Putamen (tissue), 1 donor: Measurements from ENCODE around the gene PPP3CB.

Experiments used
- DNase-seq: peaks from one replicate; pipeline ENCODE4 v3.0.0-alpha.2; 2016; ENCODE audit warnings: low spot score

Gene PPP3CB

DNA sequence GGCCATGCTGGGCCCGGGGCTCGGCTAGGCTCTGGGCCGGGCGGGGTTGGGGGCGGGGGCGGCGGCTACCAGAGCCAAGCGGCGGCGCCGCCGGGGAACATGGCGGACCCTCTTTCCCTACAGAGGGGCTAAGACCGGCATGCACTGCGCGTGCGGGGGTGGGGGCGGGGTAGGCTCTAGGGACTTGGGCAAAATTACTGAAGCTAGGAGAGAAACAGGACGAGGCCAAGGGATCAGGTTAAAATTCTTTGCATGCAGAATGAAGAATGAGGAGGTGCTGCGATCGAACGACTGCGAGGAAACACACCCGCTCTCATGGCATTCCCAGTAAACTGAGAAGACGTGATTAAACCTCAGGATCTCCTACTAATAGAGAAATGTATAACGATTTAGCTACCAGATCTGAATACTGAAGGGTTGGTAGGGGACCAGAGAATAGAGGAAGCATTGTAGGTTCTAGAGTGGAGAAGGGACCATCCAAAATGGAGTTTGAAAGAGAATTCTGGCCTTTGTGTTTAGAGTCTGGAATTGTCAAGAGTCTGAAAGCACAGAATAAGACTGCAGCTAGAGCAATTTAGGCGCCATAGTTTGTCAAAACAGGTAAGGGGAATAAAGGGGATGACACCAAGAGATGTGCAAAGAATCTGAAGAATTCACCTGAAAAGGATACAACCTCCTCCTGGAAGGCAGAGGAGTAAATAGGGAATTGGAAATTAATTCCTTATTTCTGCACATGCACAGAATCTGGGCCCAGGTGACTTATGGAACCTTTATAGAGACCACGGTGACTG lies at the start of gene PPP3CB:
PPP3CB (minus strand) TSS at position 141 of the 791 bp plus-strand sequence; CDS start at position 6, 135 bp downstream.
- peak; percentile 90 for DNase-seq

DNA sequence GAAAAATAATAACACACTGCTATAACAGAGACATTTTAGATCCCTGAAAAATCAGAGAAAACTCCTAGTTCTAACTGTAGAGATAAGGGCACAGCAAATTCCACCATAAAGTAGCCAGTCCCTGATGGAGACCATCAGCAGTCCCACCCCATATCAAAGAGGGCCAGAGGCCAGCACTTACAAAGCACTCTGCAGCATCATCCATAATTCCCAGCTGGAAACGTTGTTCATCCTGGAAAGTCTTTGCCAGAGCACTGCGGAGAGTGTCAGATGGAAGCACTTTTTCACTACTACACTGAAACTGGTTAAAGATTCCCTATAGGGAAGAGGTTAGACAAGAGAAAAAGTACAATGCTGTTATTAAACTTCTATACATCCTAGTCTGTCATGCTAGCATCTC lies 49.5 kb upstream of the PPP3CB start:
- no peak for DNase-seq

DNA sequence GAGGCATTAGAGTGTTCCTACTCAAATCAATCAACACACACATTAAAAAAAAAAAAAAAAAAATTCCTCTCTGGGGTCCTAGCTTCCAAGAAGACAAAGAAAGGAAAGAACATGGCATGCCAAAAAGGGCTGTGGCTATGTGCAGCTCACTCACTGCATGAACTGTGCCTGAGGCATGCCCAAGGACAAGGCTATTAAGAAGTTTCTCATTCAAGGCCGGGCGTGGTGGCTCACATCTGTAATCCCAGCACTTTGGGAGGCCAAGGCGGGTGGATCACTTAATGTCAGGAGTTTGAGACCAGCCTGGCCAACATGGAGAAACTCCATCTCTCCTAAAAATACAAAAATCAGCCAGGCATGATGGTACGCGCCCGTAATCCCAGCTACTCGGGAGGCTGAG lies 41.9 kb upstream of the PPP3CB start:
- DNase-seq: no peak

DNA sequence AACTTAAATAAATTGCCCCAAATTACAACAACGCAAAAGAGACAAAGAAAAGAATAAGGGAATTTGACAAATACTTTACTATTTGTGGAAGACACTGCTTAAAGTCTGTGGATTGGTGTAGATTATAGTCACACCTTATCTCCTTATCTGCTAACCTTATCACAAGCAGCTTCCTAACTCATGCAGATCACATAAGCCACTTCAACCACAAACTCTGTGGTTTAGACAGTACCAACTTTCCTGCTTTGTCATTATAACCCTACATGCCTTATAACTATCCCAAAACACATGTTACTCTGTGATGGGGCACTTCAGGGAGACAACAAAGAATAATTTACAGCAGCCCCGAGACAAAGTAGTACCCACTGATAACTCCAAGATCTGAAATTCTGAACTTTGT lies 41.5 kb upstream of the PPP3CB start:
- DNase-seq: no peak

DNA sequence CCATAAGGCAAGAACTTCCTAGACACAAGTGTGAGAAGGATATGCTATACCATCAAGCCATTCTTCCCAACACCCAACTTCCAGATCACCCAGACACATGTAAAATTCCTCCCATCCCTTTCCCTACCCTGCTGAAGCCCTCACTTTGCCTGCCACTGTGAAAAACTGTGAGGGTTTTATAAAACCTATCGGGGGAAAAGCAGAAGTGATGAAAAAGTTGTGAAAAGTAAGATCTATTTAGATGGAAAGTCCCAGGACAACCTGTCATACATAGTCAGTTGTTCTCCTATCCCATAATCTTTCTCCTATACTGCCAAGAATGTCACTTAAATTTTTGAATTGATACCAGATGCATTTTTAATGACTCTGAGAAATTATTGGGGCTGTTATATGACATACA lies 39.0 kb upstream of the PPP3CB start:
- DNase-seq: no peak

DNA sequence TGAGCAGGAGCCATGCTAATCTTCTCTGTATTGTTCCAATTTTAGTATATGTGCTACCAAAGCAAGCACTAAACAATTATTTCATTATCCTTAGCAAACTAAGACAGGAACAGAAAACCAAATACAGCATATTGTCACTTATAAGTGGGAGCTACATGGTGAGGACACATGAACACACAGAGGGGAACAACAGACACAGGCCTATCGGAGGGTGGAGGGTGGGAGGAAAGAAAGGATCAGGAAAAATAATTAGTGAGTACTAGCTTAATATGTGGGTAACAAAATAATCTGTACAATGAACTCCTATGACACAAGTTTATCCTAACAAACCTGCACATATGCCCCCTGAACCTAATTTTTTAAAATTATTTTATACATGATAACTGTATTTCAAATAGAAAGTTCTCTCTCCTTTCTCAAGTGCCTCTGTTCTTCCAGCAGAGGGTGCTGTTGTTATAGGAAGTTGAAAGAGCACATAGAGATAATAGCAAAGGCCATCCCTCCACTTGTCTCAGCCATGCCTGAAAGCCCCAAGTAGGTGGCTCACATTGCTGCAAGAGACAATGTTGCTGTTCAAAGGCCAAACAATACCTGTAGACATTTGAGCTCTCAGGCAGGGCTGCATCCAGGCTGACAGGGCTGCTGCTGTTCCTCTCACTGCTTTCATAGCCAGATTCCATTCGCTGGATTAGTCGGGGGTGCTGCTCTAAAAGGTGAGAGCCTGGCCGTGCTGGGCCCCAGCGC lies 33.4 kb upstream of the PPP3CB start:
- peak; percentile 65 for DNase-seq

DNA sequence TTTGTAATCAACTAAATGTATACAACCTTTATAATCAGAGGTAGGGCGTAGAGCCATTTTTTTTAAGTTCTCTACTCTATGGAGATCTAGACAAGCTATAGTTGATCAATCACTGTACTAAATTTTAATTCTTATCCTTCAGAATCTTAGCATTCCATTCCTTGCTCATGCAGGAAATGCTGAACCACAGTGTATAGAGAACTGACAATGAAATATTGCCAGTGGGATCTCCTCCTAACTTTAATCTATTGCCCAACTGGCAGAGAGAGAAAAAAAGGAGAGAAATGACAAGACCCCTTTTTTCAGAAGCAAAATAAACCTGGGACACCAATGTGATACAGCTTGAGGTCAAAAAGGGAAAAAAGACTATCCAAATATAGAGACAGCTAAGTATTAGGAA lies 26.4 kb upstream of the PPP3CB start:
- DNase-seq: no peak

DNA sequence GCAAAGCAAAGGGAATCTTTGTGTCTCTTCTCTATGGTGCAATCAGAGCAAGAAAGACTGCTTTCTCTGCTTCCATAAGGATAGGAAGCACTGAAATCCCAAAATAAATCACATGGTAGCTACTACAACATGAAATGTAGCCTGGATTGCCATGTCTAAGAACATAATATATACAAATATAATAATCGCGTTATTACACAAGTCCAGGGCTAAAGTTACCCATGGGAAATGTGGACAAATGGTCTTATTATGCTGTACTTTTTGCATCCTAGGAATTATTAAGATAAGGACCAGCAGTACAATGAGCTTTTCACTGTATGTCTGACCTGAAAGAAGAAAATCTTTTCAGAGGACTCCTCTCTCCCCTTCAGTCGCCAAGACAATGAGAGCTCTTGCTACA lies 23.5 kb upstream of the PPP3CB start:
- no peak for DNase-seq

DNA sequence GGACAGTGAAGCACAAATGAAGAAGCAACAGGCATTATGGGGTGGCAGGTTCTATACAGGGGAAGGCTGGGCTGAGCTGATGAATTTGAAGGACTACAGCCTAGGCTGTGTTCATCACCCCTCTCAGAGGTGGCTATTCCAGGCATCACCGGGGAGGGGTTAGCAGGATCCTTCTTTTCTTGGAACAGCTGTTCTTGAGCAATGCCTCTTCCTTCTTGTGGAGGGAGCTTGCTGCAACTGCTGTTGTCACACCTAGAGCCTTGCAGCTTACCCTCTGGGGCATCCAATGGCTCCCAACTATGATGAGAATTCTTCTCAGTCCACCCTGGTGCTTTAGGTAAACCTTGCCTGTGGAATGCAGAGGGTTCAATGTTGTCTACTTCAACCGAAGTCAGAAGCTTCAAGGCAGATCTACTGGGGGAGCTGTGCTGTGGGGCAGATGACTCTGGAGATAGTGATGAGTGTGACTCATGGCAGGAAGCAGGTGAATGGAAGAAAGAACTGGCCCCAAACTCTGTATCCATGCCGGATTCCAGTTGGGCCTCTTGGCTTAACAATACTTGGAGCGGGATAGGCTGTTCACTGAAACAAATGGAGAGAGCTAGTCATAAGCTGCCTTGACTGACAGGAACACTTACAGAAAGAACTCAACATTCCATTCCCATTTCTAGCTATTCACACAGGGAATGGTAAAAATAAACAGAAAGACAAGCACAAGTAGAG lies 21.5 kb upstream of the PPP3CB start:
- no peak for DNase-seq

DNA sequence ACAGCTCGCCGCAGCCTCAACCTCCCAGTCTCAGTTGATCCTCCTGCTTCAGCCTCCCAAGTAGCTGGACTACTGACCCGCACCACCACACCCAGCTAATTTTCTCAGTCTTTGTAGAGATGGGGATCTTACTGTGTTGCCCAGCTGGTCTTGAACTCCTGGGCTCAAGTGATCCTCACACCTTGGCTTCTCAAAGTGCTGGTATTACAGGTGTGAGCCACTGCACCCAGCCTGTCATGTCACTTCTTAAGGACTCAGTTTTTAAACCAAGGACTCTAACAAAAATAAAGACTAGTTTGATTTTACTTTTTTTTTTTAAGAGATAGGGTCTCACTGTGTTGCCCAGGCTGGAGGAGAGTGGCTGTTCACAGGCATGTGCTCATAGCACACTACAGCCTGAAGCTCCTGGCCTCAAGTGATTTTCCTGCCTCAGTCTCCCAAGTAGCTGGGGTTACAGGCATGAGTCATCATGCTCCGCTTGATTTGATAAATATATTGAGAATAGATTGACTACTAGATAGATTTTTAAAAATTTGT lies 16.5 kb upstream of the PPP3CB start:
- no peak for DNase-seq

DNA sequence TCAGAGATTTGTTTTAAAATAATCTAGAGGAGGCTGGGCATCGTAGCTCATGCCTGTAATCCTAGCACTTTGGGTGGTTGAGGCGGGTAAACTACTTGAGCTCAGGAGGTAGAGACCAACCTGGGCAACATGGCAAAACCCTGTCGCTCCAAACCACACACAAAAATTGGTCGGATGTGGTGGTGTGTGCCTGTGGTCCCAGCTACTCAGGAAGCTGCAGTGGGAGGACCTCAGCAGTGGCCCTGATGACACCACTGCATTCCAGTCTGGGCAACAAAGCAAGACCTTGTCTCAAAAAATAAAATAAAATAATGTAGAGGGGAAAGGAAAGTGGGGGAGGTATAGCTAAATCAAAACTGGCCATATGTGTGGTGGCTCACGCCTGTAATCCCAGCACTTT lies 13.9 kb upstream of the PPP3CB start:
- DNase-seq: no peak

DNA sequence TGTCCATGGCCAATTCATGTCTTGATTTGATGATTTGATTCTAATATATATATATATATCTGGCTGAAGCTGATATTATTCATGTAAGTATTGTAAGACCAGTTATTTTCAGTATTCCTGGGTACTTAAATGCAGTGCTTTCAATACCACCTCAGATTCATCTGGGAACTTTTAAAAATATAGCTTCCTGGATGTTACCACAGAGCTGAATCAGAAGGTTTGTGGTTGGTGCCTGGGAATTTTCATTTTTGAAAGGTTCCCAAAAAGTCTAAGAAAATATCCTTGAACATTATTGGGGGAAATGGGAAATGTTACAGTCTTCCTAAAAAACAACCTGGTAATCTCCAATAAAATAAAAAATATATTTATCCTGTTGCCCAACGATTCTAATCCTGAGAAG lies 10.7 kb upstream of the PPP3CB start:
- no peak for DNase-seq

DNA sequence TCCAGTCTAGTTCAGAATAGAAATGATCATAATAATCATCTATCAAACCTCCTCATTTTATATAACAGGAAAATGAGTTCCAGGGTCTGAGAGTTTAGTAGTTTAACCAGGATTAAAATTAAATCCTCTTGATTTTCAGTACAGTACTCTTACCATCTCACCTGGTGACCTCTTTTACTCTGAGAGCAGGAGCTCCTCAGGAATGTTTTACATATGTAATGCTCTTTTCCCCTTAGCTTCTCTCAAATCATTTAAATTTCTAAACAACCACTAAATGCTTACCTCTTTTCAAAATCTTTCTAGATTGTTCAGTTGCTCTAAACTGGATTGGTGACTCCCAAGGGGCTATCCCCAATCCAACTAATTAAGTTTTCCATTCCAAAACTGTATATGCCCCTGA lies 10.2 kb upstream of the PPP3CB start:
- DNase-seq: no peak

DNA sequence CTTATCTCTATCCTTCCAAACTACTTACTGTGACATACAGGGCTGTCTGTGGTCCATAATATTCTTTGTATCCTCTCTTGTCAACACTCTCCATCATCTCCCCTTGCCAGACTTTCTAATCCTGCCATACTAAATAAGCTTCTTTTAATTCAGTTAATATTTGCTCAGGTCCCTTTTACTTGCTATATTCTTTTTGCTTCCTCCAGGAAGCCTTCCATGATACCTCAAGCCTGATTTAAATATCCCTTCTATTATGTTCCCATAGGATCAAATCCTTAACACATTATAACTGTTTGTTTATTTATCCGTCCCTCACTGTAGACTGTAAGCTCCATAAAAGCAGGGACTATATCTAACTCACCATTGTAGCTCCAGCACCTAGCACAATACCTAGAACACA lies 7.2 kb upstream of the PPP3CB start:
- no peak for DNase-seq

DNA sequence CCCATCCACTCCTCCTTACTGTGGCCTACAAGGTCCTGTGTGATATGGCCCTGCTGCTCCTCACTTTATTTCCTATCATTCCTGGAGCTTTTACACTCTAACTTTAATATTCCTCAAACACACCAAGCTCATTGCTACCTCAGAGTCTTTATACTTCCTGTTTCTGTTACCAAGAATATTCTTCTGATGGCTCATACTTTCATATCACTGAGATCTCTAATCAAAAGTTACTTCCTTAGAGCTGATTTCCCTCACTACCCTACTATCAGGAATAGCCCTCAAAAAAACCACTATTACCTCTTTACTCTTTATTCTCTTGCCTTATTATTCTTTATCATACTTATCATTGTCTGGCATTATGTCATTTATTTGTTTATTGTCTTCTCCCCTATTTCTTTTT lies 5.8 kb upstream of the PPP3CB start:
- DNase-seq: no peak

DNA sequence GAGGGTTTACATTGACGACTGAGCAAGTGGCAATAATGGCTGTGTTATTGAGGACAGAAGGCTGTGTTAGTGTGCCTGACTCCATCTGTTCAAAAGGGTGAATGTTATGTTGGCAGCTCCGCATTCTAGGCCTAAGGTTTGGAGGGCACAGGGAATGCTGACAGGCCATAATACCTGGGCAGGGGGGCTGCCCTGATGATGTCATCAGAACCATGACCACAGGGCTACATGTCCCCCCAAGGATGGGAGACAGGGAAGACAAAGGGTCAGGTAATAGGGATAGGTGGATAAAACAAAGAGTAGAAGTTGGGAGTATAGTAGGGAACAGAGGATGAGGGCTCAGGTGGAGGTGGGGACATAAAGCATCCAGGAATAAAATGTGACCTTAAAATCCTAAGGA lies 1.8 kb upstream of the PPP3CB start:
- no peak for DNase-seq

DNA sequence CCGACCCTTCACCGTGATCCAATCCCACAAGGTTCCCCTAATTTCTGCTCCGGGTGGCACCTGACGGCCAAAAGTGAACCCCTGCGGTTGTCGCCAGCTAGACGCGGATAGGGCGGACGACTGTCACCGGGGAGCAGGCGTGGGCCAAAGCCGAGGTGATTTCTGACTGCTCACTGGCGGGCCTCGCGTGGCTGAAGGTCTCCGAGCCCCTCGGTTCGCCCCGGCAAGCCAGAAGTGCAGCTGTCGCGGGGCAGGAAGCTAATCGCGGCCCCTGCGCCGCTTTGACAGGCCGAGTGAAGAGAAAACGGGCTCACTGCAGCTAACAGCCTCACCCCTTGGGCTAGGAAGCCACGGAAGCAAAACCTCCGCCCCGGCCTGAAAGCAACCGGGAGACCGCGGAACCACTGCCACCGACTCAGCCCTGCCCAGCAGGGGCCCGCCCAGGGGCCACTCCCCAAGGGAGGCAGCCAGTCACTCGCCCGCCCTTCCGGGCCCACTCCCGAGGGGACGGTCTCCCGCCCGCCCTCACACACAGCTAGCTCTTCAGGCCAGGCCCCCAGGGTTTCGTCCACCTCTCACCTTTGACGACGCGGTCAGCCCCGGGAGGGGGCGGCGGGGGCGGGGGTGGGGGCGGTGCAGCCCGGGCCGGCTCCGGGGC lies 469 bp downstream of the PPP3CB start:
- DNase-seq: peak; percentile 79

DNA sequence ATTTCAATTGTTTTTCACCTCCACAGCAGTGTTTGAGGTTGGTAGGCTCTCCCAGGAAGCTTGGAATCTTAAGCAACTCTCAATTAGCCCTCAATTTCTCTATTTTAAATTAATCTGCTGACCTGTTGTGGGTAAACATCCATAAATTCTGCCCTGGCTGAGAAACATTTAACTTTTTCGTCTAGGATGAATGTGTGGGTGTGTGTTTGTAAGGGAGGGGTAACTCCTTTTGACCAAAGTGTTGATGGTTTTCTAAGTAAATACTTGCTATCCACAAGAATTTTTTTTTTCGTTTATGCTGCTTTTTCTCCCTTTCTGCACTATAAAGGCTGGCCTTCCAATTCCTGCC lies 973 bp downstream of the PPP3CB start:
- no peak for DNase-seq

DNA sequence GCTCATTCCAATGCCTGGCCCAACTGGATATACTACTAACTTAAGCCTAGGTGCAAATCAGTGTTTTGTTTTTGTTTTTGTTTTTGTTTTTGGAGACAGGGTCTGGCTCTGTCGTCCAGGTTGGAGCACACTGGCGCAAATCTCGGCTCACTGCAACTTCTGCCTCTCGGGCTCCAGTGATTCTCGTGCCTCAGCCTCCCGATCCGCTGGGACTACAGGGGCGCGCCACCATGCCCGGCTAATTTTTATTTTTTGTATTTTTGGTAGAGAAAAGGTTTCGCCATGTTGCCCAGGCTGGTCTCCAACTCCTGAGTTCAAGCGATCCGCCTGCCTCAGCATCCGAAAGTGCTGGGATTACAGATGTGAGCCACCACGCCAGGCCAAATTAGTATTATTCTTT lies 1.6 kb downstream of the PPP3CB start:
- no peak for DNase-seq

DNA sequence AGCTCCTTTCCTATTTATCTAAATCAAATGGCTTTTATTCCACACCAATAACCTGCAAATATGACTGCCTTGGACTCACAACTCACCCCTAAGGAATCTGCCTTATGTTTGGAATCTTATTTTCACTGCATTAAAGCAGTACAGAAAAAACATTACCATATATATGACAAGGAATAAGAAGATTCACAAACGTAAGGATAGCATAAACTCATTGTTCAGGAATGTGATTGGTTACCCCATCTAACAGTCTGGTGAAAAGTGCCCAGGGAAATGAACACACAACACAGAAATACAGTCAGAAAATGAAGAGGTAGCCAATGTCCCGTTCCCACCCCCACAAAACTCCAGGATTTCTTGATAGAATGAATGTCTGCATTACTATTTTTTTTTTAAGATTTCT lies 2.0 kb downstream of the PPP3CB start:
- no peak for DNase-seq

DNA sequence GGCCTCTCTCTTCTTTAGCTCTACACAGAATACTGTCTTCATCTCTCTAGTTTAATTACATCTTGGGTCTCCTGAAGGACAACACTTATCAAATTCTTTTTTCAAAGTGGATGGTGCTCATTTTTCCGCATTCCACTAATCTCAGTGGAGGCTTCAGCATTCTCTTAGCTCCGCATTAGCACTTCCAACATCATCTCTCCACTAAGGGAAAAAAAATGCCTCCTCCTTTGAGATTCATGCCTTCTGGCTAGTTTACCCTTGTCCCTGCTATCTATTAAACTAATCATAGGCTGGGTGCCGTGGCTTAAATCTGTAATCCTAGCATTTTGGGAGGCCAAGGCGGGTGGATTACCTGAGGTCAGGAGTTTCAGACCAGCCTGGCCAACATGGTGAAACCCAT lies 9.2 kb downstream of the PPP3CB start:
- DNase-seq: no peak

DNA sequence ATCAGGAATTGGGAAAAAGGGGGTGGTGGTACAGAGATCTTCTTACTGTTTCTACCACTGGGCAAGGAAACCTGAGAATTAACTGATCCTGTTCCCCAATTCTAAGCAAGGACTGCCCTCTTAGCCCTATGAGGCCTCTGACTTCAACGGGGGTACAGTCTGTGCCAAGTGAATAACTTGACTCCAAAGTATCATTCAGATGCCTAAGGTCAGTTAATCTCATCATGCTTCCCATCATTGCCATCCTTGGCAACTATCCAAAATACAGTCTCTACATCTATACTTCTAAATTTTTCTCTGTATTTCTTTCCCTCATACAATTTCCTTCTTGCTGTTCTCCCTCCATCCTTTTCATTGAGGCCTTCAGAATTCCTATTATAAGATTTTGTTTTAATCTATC lies 10.5 kb downstream of the PPP3CB start:
- DNase-seq: no peak
